Measurements from ENCODE around the gene SLC22A5.
"Not testable (repeated sequence)": the region's sequence is repeated elsewhere in the genome, so short reads cannot be mapped to it uniquely, and the experiment has no call there.

The SLC22A5 gene

GRCh38 chr5:132394667-132395259 lies 25.3 kb downstream of the SLC22A5 start:
- TF ChIP-seq, protein P1, sequence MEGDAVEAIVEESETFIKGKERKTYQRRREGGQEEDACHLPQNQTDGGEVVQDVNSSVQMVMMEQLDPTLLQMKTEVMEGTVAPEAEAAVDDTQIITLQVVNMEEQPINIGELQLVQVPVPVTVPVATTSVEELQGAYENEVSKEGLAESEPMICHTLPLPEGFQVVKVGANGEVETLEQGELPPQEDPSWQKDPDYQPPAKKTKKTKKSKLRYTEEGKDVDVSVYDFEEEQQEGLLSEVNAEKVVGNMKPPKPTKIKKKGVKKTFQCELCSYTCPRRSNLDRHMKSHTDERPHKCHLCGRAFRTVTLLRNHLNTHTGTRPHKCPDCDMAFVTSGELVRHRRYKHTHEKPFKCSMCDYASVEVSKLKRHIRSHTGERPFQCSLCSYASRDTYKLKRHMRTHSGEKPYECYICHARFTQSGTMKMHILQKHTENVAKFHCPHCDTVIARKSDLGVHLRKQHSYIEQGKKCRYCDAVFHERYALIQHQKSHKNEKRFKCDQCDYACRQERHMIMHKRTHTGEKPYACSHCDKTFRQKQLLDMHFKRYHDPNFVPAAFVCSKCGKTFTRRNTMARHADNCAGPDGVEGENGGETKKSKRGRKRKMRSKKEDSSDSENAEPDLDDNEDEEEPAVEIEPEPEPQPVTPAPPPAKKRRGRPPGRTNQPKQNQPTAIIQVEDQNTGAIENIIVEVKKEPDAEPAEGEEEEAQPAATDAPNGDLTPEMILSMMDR (IDR thresholded peaks at IDR 0.05; ENCODE audit: low read depth, low read length, missing control alignments), result no peak
- no peak overlapping the region for H3K4me3 ChIP-seq (ENCODE audit: low read depth, low read length)
- DNase-seq (ENCODE audit: low read depth), result no peak
- in situ Hi-C loops (cut with HindIII; ENCODE audit: low sequenced_read_pairs), result no loop called here

- TF ChIP-seq, protein P1 (IDR thresholded peaks at IDR 0.05; ENCODE audit: low read depth, low read length, missing control alignments), result no peak
- H3K4me3 ChIP-seq (ENCODE audit: low read depth, low read length), result no peak overlapping the region
- in situ Hi-C loops (cut with HindIII; ENCODE audit: low sequenced_read_pairs), result no loop called here
- DNase-seq (ENCODE audit: low read depth), result no peak
These were observed 27.1 kb downstream of the SLC22A5 start for GRCh38 chr5:132396589-132397031.

DNA sequence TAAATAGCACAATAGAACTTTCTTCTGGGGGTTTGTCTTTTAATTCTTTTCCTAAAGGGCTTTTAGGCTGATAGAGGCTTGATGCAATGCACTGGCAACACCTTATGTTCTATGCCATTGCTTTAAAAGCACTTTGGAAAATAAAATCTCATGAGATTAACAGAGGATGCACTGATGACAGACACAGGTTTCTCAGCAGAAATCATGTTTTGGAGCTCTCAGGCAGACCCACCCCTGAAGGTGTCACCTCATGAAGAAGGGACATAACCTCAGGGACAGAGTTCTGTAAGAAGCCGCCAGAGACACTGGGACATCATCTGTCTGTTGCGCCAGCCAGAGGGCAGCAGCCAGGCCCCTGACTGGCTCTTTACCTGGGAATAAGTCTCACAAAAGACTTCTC lies 27.7 kb downstream of the SLC22A5 start:
- no peak overlapping the region for H3K4me3 ChIP-seq (ENCODE audit: low read depth, low read length)
- in situ Hi-C loops (cut with HindIII; ENCODE audit: low sequenced_read_pairs), result no loop called here
- no peak for DNase-seq (ENCODE audit: low read depth)

GRCh38 chr5:132397936-132398675 lies 28.6 kb downstream of the SLC22A5 start:
- in situ Hi-C loops (cut with HindIII; ENCODE audit: low sequenced_read_pairs); DNase-seq (ENCODE audit: low read depth); H3K4me3 ChIP-seq (ENCODE audit: low read depth, low read length): not testable (repeated sequence)

More for the DNA sequence above, 27.7 kb downstream of the SLC22A5 start:
- TF ChIP-seq, protein P1 (IDR thresholded peaks at IDR 0.05; ENCODE audit: low read depth, low read length, missing control alignments), result no peak

- H3K4me3 ChIP-seq (ENCODE audit: low read depth, low read length); in situ Hi-C loops (cut with HindIII; ENCODE audit: low sequenced_read_pairs); DNase-seq (ENCODE audit: low read depth): not testable (repeated sequence)
These were observed 34.5 kb downstream of the SLC22A5 start for GRCh38 chr5:132404041-132404440.

GRCh38 chr5:132405646-132406045 lies 36.1 kb downstream of the SLC22A5 start:
- no peak overlapping the region for H3K4me3 ChIP-seq (ENCODE audit: low read depth, low read length)
- DNase-seq (ENCODE audit: low read depth), result no peak
- in situ Hi-C loops (cut with HindIII; ENCODE audit: low sequenced_read_pairs), result no loop called here
- TF ChIP-seq, protein P1 (IDR thresholded peaks at IDR 0.05; ENCODE audit: low read depth, low read length, missing control alignments), result no peak

DNA sequence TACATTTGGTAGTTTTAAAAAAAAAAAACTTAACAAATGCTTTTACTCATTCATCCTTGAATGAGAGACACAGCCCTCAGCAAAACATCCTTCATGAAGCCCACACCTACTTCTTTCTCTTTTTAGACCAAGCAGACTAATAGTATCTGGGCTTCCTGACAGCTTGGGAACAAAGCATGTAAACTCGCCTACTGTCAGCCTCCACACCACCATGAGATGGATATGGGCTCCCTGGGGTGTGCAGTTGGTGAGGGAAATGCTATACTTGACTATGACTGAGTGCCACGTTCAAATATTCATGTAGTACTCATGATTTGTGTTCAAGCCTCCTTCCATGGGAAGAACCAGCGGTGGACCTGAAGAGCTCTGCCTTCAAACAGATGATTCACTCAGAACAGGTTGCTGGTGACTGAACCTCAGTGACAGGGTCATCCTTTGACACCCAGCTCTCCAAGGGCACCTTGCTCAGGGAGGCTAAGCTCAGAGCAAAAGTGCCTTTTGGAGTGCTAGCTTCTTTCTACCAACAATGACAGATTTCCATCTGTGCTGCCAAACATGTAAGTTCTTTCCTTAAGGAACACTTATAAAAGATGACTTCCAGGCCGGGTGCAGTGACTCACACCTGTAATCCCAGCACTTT lies 36.8 kb downstream of the SLC22A5 start:
- TF ChIP-seq, protein P1 (IDR thresholded peaks at IDR 0.05; ENCODE audit: low read depth, low read length, missing control alignments), result no peak
- no peak for DNase-seq (ENCODE audit: low read depth)
- in situ Hi-C loops (cut with HindIII; ENCODE audit: low sequenced_read_pairs), result no loop called here
- H3K4me3 ChIP-seq (ENCODE audit: low read depth, low read length), result no peak overlapping the region

Data from astrocyte of the cerebellum (primary cell).